B cell (primary cell): Measurements from ENCODE around the gene CD38.

Source experiments
- EZH2 ChIP-seq: IDR thresholded peaks from 2 replicates; pipeline ENCODE4 v1.6.1; 2012; ENCODE audit warnings: borderline replicate concordance, low read depth, mild to moderate bottlenecking, moderate library complexity, low read length; ENCODE audit not compliant: insufficient read depth, poor library complexity, severe bottlenecking
- TF ChIP-seq, protein P1 (sequence below): fragments of 200-600 bp; IDR thresholded peaks from one replicate; pipeline ENCODE4 v1.8.0; 2022; ENCODE audit warnings: antibody characterized with exemption, mild to moderate bottlenecking

DNA sequence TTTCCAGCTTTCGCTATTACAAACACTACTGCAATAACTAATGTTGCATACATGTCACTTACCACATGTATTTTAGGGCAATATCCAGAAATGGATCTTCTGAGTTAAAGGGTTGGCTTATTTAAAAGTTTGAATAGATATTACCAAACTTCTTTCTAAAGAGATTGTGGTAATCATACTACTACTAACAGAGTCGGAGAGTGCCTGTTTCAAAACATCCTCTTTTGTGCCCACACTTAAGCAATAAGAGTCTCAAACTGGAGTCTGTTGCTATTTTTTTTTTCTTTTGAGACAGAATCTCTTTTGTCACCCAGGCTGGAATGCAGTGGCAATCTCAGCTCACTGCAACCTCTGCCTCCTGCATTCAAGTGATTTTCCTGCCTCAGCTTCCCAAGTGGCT lies 124.6 kb downstream of the CD38 start:
- TF ChIP-seq, protein P1, sequence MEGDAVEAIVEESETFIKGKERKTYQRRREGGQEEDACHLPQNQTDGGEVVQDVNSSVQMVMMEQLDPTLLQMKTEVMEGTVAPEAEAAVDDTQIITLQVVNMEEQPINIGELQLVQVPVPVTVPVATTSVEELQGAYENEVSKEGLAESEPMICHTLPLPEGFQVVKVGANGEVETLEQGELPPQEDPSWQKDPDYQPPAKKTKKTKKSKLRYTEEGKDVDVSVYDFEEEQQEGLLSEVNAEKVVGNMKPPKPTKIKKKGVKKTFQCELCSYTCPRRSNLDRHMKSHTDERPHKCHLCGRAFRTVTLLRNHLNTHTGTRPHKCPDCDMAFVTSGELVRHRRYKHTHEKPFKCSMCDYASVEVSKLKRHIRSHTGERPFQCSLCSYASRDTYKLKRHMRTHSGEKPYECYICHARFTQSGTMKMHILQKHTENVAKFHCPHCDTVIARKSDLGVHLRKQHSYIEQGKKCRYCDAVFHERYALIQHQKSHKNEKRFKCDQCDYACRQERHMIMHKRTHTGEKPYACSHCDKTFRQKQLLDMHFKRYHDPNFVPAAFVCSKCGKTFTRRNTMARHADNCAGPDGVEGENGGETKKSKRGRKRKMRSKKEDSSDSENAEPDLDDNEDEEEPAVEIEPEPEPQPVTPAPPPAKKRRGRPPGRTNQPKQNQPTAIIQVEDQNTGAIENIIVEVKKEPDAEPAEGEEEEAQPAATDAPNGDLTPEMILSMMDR, result no peak
- TF ChIP-seq EZH2, result no peak
